Measurements from ENCODE around the gene TRIM66. TPM values are rescaled to one million over a fixed set of nuclear protein-coding genes. Genes with fewer than 3 reads are reported as not detected.

TRIM66 gene
- total RNA-seq, 1 experiment from 2014 or later, result 14.0 TPM

- BruUV-seq (replicated peaks), result no TSS peak
- H3K27me3 Mint-ChIP-seq (ENCODE audit: unreplicated experiment), result no peaks in the 10 kb centered on the region
Observed at GRCh38 chr11:8679006-8679405, 3.5 kb downstream of the TRIM66 start.

GRCh38 chr11:8676458-8676857 is 6.0 kb downstream of the TRIM66 start:
- H3K9me3 Mint-ChIP-seq (ENCODE audit: low read depth, unreplicated experiment), result no peaks in the 10 kb centered on the region
- intact Hi-C loops (cut with micrococcal nuclease; ENCODE audit: unreplicated experiment), result no loop called here
- no peak for TF ChIP-seq CTCF (IDR thresholded peaks at IDR 0.05; ENCODE audit: unreplicated experiment)
- no peaks in the 10 kb centered on the region for H3K27me3 Mint-ChIP-seq (ENCODE audit: unreplicated experiment)
- H3K4me3 Mint-ChIP-seq (ENCODE audit: low read depth, unreplicated experiment), result no peak overlapping the region
- no peak for DNase-seq
- H3K27ac Mint-ChIP-seq (ENCODE audit: unreplicated experiment), result no peak overlapping the region
- BruUV-seq (replicated peaks), result no TSS peak
- CTCF ChIA-PET, result no interaction called here
- peaks cover 9% of the 10 kb centered on the region for H3K4me1 Mint-ChIP-seq (ENCODE audit: low read depth, unreplicated experiment)
- peaks cover 7% of the 10 kb centered on the region for H3K36me3 Mint-ChIP-seq (ENCODE audit: insufficient read depth, unreplicated experiment)

More at GRCh38 chr11:8679006-8679405, 3.5 kb downstream of the TRIM66 start:
- no peak for TF ChIP-seq CTCF (IDR thresholded peaks at IDR 0.05; ENCODE audit: unreplicated experiment)
- CTCF ChIA-PET, result no interaction called here
- peaks cover 13% of the 10 kb centered on the region for H3K4me1 Mint-ChIP-seq (ENCODE audit: low read depth, unreplicated experiment)
- intact Hi-C loops (cut with micrococcal nuclease; ENCODE audit: unreplicated experiment), result no loop called here
- DNase-seq, result no peak
- no peak overlapping the region for H3K4me3 Mint-ChIP-seq (ENCODE audit: low read depth, unreplicated experiment)
- H3K9me3 Mint-ChIP-seq (ENCODE audit: low read depth, unreplicated experiment), result no peaks in the 10 kb centered on the region
- H3K36me3 Mint-ChIP-seq (ENCODE audit: insufficient read depth, unreplicated experiment), result peaks cover 28% of the 10 kb centered on the region
- H3K27ac Mint-ChIP-seq (ENCODE audit: unreplicated experiment), result no peak overlapping the region

- intact Hi-C loops (cut with micrococcal nuclease; ENCODE audit: unreplicated experiment), result no loop called here
Observed at GRCh38 chr11:8674859-8675258, 7.6 kb downstream of the TRIM66 start.

GRCh38 chr11:8672346-8672745 is 10.1 kb downstream of the TRIM66 start:
- Mint-ChIP-seq H3K27me3 (ENCODE audit: unreplicated experiment) (no peaks in the 10 kb centered on the region), H3K4me3 (ENCODE audit: low read depth, unreplicated experiment) (no peak overlapping the region), H3K4me1 (ENCODE audit: low read depth, unreplicated experiment) (no peaks in the 10 kb centered on the region), H3K36me3 (ENCODE audit: insufficient read depth, unreplicated experiment) (peaks cover 8% of the 10 kb centered on the region), H3K9me3 (ENCODE audit: low read depth, unreplicated experiment) (no peaks in the 10 kb centered on the region), H3K27ac (ENCODE audit: unreplicated experiment) (no peak overlapping the region)
- CTCF ChIA-PET, result interaction anchor here (0.6 kb wide), 1 partner anchor 76 kb away, joined by 3 read pairs; no protein-coding TSS in a partner anchor
- BruUV-seq (replicated peaks), result no TSS peak
- intact Hi-C loops (cut with micrococcal nuclease; ENCODE audit: unreplicated experiment), result no loop called here
- TF ChIP-seq CTCF (IDR thresholded peaks at IDR 0.05; ENCODE audit: unreplicated experiment), result no peak
- DNase-seq, result no peak

More at GRCh38 chr11:8674859-8675258, 7.6 kb downstream of the TRIM66 start:
- no peaks in the 10 kb centered on the region for H3K4me1 Mint-ChIP-seq (ENCODE audit: low read depth, unreplicated experiment)
- no peak overlapping the region for H3K4me3 Mint-ChIP-seq (ENCODE audit: low read depth, unreplicated experiment)
- no TSS peak for BruUV-seq (replicated peaks)
- no peaks in the 10 kb centered on the region for H3K27me3 Mint-ChIP-seq (ENCODE audit: unreplicated experiment)
- H3K27ac Mint-ChIP-seq (ENCODE audit: unreplicated experiment), result no peak overlapping the region
- H3K9me3 Mint-ChIP-seq (ENCODE audit: low read depth, unreplicated experiment), result no peaks in the 10 kb centered on the region
- TF ChIP-seq CTCF (IDR thresholded peaks at IDR 0.05; ENCODE audit: unreplicated experiment), result no peak
- no peak for DNase-seq
- peaks cover 4% of the 10 kb centered on the region for H3K36me3 Mint-ChIP-seq (ENCODE audit: insufficient read depth, unreplicated experiment)
- CTCF ChIA-PET, result no interaction called here

All from Calu3 (cell line).